Lower leg skin (tissue), 4 donors: Measurements from ENCODE around the gene RABL6. TPM values are rescaled to one million over a fixed set of nuclear protein-coding genes. Genes with fewer than 3 reads are reported as not detected.
"Not testable (repeated sequence)": the region's sequence is repeated elsewhere in the genome, so short reads cannot be mapped to it uniquely, and the experiment has no call there.

Experiments
- DNase-seq, 2 donors: peaks; one replicate each; pipeline ENCODE4 v3.0.0-alpha.2; 2019; ENCODE audit warnings: low spot score in 2 of 2
- H3K4me3 ChIP-seq: fragments of 200-600 bp; sonication (generic); 2 replicates; pipeline ENCODE4 v1.5.1; 2017; ENCODE audit warnings: mild to moderate bottlenecking, low read depth; ENCODE audit not compliant: poor library complexity, severe bottlenecking
- POLR2A ChIP-seq, 2 donors: fragments of 450-650 bp; IDR thresholded peaks; one replicate each; pipeline ENCODE4 v1.6.1; 2016 to 2017; ENCODE audit warnings: antibody characterized with exemption in 2 of 2, mild to moderate bottlenecking in 1 of 2, moderate library complexity in 1 of 2
- WGBS, 2 donors: methylation state at CpG; one replicate each; pipeline ENCODE4 v1.1.5; 2018; 5-methylcytosine and 5-hydroxymethylcytosine counted together
- intact Hi-C: fragments of 100-400 bp; cut with DNase I; formaldehyde crosslinking; loops from one replicate; pipeline ENCODE4 v1.15.0; 2023; ENCODE audit warnings: low total_unique reads
- total RNA-seq, 4 donors: library from RNA; depleted of rRNA; stranded (reverse); fragments of >200 nt; gene quantifications; one replicate each; pipeline ENCODE4 v1.1.0, GENCODE V29; 2016
- TF ChIP-seq, protein P1 (sequence below), 3 donors: fragments of 450-650 bp; IDR thresholded peaks; one replicate each; pipeline ENCODE4 v1.5.1; 2016; ENCODE audit warnings: antibody characterized with exemption in 3 of 3, mild to moderate bottlenecking in 3 of 3, moderate library complexity in 2 of 3

RABL6 gene
- total RNA-seq, 4 donors from 2014 or later = 47.8 to 75.1 (median 55.5) TPM

DNA sequence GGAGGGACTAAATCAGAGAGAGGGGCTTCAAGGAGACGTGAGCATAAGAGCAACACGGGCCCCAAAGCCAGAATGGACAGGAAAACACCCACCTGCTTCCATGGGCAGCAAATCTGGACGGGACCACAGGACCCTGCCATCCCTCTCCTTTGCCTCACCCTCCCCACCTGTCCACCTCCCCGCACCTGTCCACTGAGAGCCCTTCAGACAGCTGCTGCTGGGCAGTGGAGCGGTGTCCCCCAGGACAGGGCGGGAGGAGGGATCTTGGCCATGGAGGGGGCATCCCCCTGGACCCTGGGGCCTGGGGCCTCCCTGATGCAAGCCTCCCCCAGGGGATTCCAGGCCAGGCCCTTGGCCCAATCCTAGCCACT is 9.1 kb upstream of the RABL6 start:
- no peak overlapping the region for H3K4me3 ChIP-seq
- WGBS, 2 donors = 87 to 90% methylated on average over 6 of the region's 6 CpGs
- intact Hi-C loops = no loop called here
- TF ChIP-seq, protein P1, sequence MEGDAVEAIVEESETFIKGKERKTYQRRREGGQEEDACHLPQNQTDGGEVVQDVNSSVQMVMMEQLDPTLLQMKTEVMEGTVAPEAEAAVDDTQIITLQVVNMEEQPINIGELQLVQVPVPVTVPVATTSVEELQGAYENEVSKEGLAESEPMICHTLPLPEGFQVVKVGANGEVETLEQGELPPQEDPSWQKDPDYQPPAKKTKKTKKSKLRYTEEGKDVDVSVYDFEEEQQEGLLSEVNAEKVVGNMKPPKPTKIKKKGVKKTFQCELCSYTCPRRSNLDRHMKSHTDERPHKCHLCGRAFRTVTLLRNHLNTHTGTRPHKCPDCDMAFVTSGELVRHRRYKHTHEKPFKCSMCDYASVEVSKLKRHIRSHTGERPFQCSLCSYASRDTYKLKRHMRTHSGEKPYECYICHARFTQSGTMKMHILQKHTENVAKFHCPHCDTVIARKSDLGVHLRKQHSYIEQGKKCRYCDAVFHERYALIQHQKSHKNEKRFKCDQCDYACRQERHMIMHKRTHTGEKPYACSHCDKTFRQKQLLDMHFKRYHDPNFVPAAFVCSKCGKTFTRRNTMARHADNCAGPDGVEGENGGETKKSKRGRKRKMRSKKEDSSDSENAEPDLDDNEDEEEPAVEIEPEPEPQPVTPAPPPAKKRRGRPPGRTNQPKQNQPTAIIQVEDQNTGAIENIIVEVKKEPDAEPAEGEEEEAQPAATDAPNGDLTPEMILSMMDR (IDR thresholded peaks at IDR 0.05) = no peak
- TF ChIP-seq POLR2A (IDR thresholded peaks at IDR 0.05) = no peak
- no peak for DNase-seq

DNA sequence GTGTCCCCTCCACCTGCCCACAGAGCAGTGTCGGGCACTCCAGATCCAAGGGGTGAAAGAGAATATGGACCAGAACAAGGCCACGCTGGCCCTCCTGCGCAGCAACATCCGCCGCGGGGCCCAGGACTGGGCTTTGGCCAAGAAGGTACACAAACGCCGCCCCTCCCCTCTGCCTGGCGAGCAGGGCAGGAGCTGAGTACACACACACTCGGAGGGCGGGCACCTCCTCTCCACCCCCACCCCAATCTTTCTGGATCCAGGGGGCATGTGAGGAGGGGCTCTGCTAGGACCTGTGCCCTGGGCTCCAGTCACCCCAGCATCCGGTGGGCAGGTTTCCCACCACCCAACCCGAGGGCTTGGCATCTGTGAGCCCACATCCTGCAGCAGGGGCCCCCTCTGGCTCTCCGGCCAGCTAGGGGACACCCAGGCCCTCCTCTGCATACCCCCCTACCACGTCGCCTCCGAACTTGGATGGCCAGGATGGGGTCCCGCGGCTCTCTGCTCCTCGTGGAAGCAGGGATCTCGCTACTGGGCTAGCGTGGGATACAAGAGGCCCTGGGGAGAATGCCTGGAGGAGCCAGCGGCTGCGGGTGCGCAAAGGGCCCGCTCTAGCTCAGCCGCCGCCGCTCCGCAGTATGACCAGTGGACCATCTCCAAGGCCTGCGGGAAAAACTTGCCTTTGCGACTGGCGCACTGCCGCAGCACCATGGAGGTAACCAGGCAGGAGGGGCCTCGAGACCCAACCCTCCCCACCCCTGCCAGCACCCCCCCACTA is 8.5 kb upstream of the RABL6 start:
- WGBS, 2 donors = 17 to 26% methylated on average over 24 to 28 of the region's 35 CpGs
- TF ChIP-seq, protein P1 (IDR thresholded peaks at IDR 0.05) = no peak
- TF ChIP-seq POLR2A (IDR thresholded peaks at IDR 0.05) = no peak
- H3K4me3 ChIP-seq = no peak overlapping the region
- DNase-seq = no peak
- intact Hi-C loops = no loop called here

DNA sequence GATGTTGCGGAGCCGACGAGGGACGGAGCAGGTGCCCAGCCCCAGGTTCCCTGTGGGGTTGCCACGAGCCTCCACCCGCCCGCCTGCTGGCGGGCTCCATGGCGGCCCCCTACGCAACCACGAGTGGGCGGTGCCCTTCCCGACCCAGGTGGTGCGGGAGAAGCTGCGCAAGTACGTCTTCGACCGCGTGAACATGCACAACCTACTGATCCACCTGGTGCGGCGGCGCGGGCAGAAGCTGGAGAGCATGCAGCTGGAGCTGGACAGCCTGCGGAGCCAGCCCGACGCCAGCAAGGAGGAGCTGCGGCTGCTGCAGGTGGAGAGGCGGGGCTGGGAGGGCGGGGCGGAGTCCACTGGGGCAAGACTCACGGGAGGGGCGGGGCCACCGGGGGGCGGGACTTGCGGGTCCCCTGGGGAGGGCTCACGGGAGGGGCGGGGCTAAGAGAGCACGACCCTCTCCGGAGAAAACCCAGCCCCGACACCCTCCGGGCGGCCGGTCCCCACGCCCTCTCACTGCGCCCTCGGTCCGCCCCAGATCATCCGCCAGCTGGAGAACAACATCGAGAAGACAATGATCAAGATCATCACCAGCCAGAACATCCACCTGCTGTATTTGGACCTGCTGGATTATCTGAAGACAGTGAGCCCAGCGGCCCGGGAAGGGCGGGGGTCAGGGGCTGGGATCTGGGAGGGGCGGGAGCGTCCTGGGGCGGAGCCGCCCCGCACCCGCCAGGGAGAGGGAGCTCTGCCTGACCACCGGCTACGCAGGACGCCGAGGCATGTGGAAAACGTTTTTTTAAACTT is 7.7 kb upstream of the RABL6 start:
- WGBS, 2 donors = 1 to 2% methylated on average over 17 to 47 of the region's 63 CpGs
- no peak overlapping the region for H3K4me3 ChIP-seq
- intact Hi-C loops = no loop called here
- TF ChIP-seq, protein P1 (IDR thresholded peaks at IDR 0.05) = no peak
- TF ChIP-seq POLR2A (IDR thresholded peaks at IDR 0.05) = no peak
- peak; percentile 71 to 95 for DNase-seq

DNA sequence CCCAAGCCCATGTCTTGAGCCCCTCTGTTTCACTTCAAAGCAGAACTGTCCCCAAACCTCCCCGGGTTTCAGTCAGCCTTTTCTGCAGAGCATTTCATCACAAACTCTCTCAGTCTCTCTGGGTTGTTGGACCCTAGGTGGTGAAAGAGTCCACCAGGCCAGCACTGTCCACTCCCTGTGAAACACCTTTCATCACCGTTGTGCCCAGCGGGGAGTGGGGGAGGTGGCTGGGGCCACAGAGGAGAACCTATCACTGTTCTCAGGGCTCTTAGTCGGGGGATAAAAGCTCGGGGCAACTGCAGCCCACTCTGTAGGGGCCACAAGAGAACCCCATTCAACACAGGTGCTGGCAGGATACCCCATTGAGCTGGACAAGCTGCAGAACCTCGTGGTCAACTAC is 5.4 kb upstream of the RABL6 start:
- 81 to 85% methylated on average over 6 of the region's 6 CpGs for WGBS, 2 donors
- intact Hi-C loops = no loop called here
- TF ChIP-seq, protein P1 (IDR thresholded peaks at IDR 0.05) = no peak
- TF ChIP-seq POLR2A (IDR thresholded peaks at IDR 0.05) = no peak
- no peak for DNase-seq
- H3K4me3 ChIP-seq = no peak overlapping the region

DNA sequence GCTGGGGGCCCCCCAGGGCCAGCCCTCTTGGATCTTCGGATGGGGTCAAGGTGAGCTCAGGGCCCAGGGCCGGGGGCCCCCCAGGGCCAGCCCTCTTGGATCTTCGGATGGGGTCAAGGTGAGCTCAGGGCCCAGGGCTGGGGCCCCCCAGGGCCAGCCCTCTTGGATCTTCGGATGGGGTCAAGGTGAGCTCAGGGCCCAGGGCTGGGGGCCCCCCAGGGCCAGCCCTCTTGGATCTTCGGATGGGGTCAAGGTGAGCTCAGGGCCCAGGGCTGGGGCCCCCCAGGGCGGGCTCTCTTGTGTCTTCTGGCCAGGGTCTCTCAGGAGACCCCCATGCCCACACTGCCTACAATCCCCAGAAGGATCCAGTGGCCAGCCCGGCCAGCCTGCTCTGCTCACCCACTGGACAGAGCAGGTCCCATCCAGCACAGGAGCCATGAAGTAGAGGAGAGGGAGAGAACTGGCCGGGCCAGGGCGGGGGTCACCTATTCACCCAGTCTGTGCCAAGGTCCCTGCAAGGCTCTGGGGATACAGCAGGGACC is 4.7 kb upstream of the RABL6 start:
- 94 to 95% methylated on average over 6 to 7 of the region's 9 CpGs for WGBS, 2 donors
- intact Hi-C loops, H3K4me3 ChIP-seq, DNase-seq: not testable (repeated sequence)
